ENCODE results near the gene BACE2. TPM values are rescaled to one million over a fixed set of nuclear protein-coding genes. Genes with fewer than 3 reads are reported as not detected.
"Not testable (repeated sequence)": the region's sequence is repeated elsewhere in the genome, so short reads cannot be mapped to it uniquely, and the experiment has no call there.

Gene BACE2
- total and polyA plus RNA-seq, 2 donors (not counting 1 experiment from before 2014, with no cell fraction given) = 19.5 to 31.5 TPM

DNA sequence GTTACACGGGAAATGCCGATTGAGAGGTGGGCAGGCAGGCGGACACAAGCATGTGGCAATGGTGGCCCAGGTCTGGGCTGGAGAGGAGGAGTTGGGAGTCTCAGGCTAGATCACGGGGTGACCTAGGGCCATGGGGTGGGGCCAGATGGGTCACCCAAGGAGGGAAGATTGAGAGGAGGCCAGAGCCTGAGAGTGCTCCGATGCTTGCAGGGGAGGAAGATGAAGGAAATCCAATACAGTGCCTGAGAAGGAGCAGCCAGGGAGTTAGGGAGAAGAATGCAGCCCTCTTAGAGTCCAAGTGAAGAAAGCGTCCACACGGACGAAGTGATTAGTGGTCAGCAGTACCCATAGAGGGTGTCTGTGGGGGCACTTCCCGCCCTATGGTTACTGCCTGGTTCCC lies 87.2 kb downstream of the BACE2 start:
- no peaks in the 10 kb centered on the region for H3K4me1 ChIP-seq (ENCODE audit: control insufficient read depth, extremely low read depth, insufficient read depth, low read length)
- no peak overlapping the region for H2AFZ ChIP-seq (ENCODE audit: low read length)
- H3K79me2 ChIP-seq (ENCODE audit: control insufficient read depth, insufficient read depth, low read length) = no peaks in the 10 kb centered on the region
- no peak for DNase-seq (ENCODE audit: low read depth in 2 of 2)
- H4K20me1 ChIP-seq (ENCODE audit: control insufficient read depth, extremely low read depth, insufficient read depth, low read length) = no peaks in the 10 kb centered on the region
- no peak overlapping the region for H3K27ac ChIP-seq (ENCODE audit: insufficient read depth, low read length)
- H3K36me3 ChIP-seq (ENCODE audit: control insufficient read depth, insufficient read depth, low read length) = no peaks in the 10 kb centered on the region
- H3K27me3 ChIP-seq (ENCODE audit: control insufficient read depth, insufficient read depth, low read length) = no peaks in the 10 kb centered on the region
- no peak for TF ChIP-seq EZH2 (IDR thresholded peaks at IDR 0.05; ENCODE audit: low read length, missing control alignments)
- TF ChIP-seq, protein P1, sequence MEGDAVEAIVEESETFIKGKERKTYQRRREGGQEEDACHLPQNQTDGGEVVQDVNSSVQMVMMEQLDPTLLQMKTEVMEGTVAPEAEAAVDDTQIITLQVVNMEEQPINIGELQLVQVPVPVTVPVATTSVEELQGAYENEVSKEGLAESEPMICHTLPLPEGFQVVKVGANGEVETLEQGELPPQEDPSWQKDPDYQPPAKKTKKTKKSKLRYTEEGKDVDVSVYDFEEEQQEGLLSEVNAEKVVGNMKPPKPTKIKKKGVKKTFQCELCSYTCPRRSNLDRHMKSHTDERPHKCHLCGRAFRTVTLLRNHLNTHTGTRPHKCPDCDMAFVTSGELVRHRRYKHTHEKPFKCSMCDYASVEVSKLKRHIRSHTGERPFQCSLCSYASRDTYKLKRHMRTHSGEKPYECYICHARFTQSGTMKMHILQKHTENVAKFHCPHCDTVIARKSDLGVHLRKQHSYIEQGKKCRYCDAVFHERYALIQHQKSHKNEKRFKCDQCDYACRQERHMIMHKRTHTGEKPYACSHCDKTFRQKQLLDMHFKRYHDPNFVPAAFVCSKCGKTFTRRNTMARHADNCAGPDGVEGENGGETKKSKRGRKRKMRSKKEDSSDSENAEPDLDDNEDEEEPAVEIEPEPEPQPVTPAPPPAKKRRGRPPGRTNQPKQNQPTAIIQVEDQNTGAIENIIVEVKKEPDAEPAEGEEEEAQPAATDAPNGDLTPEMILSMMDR (conservative IDR thresholded peaks at IDR 0.05 in 1 of 2, IDR thresholded peaks at IDR 0.05 in 1 of 2; ENCODE audit: low read depth in 1 of 2, low read length in 2 of 2) = no peak
- no peaks in the 10 kb centered on the region for H3K9me3 ChIP-seq (ENCODE audit: control insufficient read depth, insufficient read depth, low read depth, low read length)
- no peak overlapping the region for H3K4me3 ChIP-seq (replicated peaks in 1 of 4; ENCODE audit: control extremely low read depth in 1 of 4, insufficient read depth in 1 of 4, low read depth in 3 of 4, low read length in 4 of 4)
- no peak overlapping the region for H3K9ac ChIP-seq (ENCODE audit: insufficient read depth, low read length)
- H3K4me2 ChIP-seq (ENCODE audit: extremely low read depth, insufficient read depth, low read length) = no peak overlapping the region

DNA sequence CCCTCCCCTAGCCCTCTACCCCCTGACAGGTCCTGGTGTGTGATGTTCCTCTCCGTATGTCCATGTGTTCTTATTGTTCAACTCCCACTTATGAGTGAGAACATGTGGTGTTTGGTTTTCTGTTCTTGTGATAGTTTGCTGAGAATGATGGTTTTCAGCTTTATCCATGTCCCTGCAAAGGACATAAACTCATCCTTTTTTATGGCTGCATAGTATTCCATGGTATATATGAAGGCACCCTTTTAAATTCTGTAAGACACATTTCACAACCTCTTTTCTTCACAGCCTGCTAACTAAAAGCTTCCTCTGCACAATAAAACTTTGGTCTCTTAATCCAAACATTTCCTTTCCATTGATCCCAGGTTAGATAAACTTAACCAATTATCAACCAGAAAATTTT lies 88.3 kb downstream of the BACE2 start:
- not testable (repeated sequence) for H3K4me3 ChIP-seq (replicated peaks in 1 of 4; ENCODE audit: control extremely low read depth in 1 of 4, insufficient read depth in 1 of 4, low read depth in 3 of 4, low read length in 4 of 4); H3K4me1 ChIP-seq (ENCODE audit: control insufficient read depth, extremely low read depth, insufficient read depth, low read length); DNase-seq (ENCODE audit: low read depth in 2 of 2); H3K9ac ChIP-seq (ENCODE audit: insufficient read depth, low read length); H3K27me3 ChIP-seq (ENCODE audit: control insufficient read depth, insufficient read depth, low read length); H3K4me2 ChIP-seq (ENCODE audit: extremely low read depth, insufficient read depth, low read length); H4K20me1 ChIP-seq (ENCODE audit: control insufficient read depth, extremely low read depth, insufficient read depth, low read length); H3K79me2 ChIP-seq (ENCODE audit: control insufficient read depth, insufficient read depth, low read length); H3K9me3 ChIP-seq (ENCODE audit: control insufficient read depth, insufficient read depth, low read depth, low read length); H2AFZ ChIP-seq (ENCODE audit: low read length); H3K27ac ChIP-seq (ENCODE audit: insufficient read depth, low read length); H3K36me3 ChIP-seq (ENCODE audit: control insufficient read depth, insufficient read depth, low read length)

DNA sequence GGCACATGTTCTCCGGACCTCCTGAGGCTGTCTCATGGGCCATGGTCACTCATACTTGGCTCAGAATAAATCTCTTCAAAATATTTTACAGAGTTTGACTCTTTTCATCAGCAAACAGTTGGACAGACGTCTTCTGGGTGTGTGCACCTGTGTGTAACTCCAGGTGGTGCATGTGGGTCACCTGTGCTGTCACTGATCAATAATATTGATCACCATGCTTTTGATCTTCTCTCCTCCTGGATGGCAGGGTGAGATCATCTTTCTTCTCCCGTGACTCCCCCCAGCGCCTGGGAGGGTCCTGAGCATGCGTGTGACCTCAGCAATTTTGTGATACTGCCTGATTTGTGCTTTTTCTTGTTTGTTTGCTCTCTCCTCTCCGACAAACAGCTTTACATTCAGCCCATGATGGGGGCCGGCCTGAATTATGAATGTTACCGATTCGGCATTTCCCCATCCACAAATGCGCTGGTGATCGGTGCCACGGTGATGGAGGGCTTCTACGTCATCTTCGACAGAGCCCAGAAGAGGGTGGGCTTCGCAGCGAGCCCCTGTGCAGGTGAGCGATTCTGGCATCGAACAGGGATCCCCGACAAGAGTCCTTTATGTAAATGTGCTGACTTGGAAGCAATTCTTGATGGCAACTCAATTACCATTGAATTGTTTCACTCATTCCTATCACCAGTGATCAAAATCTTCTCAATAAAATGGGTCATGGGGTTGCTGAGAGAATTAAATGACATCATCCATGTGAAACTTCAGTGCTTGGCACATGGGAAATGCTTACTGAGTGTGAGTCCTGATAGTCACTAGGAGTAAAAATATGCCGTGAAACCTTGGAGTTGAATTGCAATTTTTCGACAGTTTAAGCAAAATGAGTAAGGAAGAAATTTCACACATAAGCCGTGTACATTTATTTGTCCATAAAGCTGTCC lies 89.1 kb downstream of the BACE2 start:
- H3K36me3 ChIP-seq (ENCODE audit: control insufficient read depth, insufficient read depth, low read length) = no peaks in the 10 kb centered on the region
- H2AFZ ChIP-seq (ENCODE audit: low read length) = no peak overlapping the region
- H3K4me3 ChIP-seq (replicated peaks in 1 of 4; ENCODE audit: control extremely low read depth in 1 of 4, insufficient read depth in 1 of 4, low read depth in 3 of 4, low read length in 4 of 4) = no peak overlapping the region
- H3K9me3 ChIP-seq (ENCODE audit: control insufficient read depth, insufficient read depth, low read depth, low read length) = no peaks in the 10 kb centered on the region
- no peak for DNase-seq (ENCODE audit: low read depth in 2 of 2)
- no peaks in the 10 kb centered on the region for H3K27me3 ChIP-seq (ENCODE audit: control insufficient read depth, insufficient read depth, low read length)
- H3K4me2 ChIP-seq (ENCODE audit: extremely low read depth, insufficient read depth, low read length) = no peak overlapping the region
- H3K27ac ChIP-seq (ENCODE audit: insufficient read depth, low read length) = no peak overlapping the region
- TF ChIP-seq, protein P1 (conservative IDR thresholded peaks at IDR 0.05 in 1 of 2, IDR thresholded peaks at IDR 0.05 in 1 of 2; ENCODE audit: low read depth in 1 of 2, low read length in 2 of 2) = no peak
- TF ChIP-seq EZH2 (IDR thresholded peaks at IDR 0.05; ENCODE audit: low read length, missing control alignments) = no peak
- H3K4me1 ChIP-seq (ENCODE audit: control insufficient read depth, extremely low read depth, insufficient read depth, low read length) = no peaks in the 10 kb centered on the region
- no peak overlapping the region for H3K9ac ChIP-seq (ENCODE audit: insufficient read depth, low read length)
- H3K79me2 ChIP-seq (ENCODE audit: control insufficient read depth, insufficient read depth, low read length) = no peaks in the 10 kb centered on the region
- H4K20me1 ChIP-seq (ENCODE audit: control insufficient read depth, extremely low read depth, insufficient read depth, low read length) = no peaks in the 10 kb centered on the region

Measured in fibroblast of lung (primary cell).